Right kidney (tissue), 9 donors: ENCODE data around the gene OR8B8.
"Not testable (repeated sequence)": the region's sequence is repeated elsewhere in the genome, so short reads cannot be mapped to it uniquely, and the experiment has no call there.

Experiments
- DNase-seq: peaks from one replicate; pipeline ENCODE4 v3.0.0-alpha.2; 2016
- long read RNA-seq, 8 donors: transcript quantifications; one replicate each; lab custom pipeline, GENCODE V29; 2026

Gene OR8B8, protein sequence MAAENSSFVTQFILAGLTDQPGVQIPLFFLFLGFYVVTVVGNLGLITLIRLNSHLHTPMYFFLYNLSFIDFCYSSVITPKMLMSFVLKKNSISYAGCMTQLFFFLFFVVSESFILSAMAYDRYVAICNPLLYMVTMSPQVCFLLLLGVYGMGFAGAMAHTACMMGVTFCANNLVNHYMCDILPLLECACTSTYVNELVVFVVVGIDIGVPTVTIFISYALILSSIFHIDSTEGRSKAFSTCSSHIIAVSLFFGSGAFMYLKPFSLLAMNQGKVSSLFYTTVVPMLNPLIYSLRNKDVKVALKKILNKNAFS
- long read RNA-seq, donor 1, result 0 reads
- long read RNA-seq, donor 2, result 0 reads
- long read RNA-seq, donor 3, result 0 reads
- long read RNA-seq, donor 4, result 0 reads
- long read RNA-seq, donor 5, result 0 reads
- long read RNA-seq, donor 6, result 0 reads
- long read RNA-seq, donor 7, result 0 reads
- long read RNA-seq, donor 8, result 0 reads

GRCh38 chr11:124445646-124446150 is at the start of gene OR8B8:
TSS of gene OR8B8 (minus strand) at chr11:124445696. CDS start at chr11:124441085, 4,611 bp downstream.
- no peak for DNase-seq

DNA sequence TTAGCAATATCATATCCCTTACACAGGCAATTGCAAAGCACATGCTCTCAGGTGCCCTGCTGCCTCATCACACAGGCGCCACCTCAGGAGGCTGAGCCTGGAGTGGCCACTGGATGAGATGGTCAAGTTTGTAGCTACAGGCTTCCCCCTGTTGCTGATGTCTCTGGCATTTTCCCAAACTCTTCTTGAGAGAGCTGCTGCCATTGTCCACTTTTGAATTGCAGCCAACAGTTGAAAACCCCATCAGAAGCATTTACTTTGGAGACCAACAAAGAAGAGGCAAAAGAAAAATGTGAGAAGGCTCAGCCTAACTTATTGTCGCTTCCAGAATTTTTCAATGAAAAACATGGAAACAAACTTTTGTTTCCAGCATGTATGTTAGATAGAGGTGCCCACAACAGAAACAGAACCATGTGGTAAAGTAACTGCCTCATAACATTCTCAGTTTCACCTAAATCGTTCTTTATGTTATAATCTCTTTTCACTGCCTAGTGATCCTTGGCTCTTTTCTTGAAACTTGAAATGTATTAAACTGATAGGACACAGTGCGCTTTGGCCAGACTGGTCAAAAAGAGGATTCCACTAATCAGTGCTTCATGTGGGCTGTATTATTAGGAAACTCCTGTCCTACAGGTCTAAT is 47.6 kb upstream of the OR8B8 start:
- DNase-seq, result no peak

- DNase-seq, result no peak
Measured at GRCh38 chr11:124483422-124483821, 37.9 kb upstream of the OR8B8 start.

DNA sequence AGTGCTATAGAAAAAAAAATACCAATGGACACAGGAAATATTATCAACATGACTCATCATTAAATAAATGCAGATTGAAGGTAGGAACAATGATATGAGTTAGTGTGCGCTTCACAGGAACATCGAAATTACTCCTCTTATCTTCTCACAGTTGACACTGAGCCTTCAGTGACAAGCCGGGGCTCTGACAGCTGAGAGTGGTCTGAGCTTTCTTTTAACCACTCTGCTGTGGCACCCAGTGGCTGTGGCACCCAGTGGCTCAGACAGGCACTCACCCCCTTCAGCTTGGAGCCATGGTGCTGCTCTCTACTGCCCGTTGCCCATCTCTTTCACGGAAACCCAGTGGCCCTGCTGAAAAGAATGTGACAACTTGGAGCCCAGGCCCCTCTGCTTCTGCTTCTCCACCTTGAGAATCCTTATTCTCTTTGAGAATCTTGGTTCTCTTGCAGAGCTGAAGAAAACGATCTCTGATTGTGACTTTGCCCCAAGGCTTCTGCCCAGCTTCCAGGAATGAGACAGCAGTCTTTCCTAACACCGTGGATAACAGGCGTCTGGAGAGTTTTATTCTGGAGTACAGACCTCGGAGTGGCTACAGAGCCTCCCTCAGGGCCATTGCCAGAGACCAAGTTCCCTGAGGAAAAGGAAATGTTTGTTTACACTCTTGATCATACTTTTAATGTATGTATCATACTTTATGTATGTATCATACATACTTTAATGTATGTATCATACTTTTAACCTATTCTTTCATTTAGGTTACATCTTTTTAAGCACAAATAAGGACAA is 37.1 kb upstream of the OR8B8 start:
- no peak for DNase-seq

- peak; percentile 16 for DNase-seq
Measured at GRCh38 chr11:124481365-124482323, 36.1 kb upstream of the OR8B8 start.

GRCh38 chr11:124479561-124479960 is 34.1 kb upstream of the OR8B8 start:
- no peak for DNase-seq

GRCh38 chr11:124475265-124475664 is 29.8 kb upstream of the OR8B8 start:
- no peak for DNase-seq

DNA sequence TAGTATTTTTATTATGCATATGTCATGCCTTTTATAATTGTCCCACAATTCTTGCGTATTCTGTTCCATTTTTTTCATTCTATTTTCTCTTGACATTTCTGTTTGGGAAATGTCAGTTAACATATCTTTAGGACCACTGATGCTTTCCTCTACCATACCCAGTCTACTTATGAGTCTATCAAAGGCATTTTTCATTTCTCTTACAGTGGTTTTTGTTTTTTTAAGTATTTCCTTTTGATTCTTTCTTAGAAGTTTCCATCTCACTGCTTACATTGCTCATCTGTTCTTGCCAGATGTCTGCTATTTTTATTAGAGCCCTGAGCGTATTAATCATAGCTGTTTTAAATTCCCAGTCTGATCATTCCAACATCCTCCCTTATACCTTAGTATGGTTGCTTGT is 29.3 kb upstream of the OR8B8 start:
- DNase-seq, result no peak

- no peak for DNase-seq
Measured at GRCh38 chr11:124474079-124474478, 28.6 kb upstream of the OR8B8 start.

DNA sequence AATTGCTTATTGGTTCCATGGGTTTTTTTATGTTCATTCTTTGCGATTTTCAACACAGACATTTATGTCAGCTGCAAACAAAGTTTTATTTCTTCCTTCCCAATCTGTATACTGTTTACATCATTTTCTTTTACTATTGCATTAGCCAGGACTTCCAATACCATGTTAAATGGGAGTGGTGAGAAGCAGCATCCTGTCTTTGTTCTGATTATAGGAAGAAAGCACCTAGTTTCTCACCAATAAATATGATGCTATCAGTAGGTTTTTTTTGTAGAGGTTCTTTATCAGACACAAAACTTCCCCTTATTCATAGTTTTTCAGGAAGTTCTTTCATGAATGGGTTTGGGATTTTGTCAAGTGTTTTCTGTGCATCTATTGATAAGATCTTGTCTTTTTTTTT is 28.0 kb upstream of the OR8B8 start:
- no peak for DNase-seq

GRCh38 chr11:124470561-124471227 is 25.2 kb upstream of the OR8B8 start:
- no peak for DNase-seq

DNA sequence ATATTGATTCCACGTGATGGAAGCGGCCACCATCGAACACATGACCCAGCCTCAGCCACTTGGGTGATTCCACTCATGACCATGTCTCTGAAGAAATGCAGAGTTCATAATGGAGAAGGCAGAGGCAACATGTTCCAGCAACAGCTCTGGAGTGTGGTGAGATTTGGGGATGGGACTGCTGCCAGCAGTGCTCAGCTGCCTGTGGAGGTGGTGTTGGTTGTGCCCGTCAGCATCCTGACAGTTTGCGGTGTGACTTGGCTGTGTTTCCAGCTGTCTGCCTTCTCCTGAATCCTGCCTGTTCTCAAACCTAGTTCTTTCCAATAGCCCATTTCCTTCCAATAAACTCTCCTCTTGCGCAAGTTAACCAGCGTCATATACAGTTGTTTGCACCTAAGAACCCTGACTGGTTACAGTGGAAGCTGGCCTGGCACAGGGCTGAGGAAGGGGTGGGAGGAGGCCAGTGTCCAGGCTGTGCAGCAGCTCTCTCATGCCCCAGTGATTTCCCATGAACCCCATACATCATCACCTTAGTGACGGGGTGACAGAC is 22.0 kb upstream of the OR8B8 start:
- DNase-seq, result no peak

DNA sequence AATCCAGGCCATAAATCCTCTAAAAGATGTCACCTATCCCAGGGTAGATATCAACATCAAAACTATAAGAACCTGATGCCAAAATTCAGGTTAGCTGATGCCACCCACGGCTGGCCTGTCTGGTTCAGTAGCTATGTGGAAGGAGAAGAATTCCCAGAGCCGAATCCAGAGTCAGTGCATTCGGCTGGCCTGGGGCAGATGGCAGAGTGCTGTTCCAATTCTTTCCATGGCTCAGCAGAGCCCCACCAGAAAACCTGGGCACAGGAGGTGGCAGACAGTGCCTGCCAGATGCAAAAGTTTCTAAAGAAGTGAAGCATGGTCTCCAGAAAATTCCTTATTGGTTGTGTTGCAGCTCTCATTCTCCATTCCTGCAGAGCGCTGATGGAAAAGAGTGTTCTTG is 19.9 kb upstream of the OR8B8 start:
- no peak for DNase-seq

DNA sequence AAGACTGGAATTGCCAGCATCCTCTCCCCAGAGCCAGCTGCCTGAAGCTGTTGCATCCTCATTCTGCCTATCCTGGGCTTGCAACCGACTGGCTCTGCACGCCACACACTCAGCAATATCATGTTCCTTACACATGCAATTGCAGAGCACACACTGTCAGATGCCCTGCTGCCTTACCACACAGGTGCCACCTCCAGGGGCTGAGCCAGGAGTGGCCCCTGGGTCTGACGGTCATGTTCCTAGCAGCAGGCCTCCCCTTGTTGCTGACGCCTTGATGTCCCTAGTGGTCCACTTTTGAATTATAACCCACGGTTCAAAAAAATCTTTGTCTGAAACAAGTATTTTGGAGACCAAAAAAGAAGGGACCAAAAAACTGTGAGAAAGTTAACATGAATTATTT is 18.5 kb upstream of the OR8B8 start:
- no peak for DNase-seq

DNA sequence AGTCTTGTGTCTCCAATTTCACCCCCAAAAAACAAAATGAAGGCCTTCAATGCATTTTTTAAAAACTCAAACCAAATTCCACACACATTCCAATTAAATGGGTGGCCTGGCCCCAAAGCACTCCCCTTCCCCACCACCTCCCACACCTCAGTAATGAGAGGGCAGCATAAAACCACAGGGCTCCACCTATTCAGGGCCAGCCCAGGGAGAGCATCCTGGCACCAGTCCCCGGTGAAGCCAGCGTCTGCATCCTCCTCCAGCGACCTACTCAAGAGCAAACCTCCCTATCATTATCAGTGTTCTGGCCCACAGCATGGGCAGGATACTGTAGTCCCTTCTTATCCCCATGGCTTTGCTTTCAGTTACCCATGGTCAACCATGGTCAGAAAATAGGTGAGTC is 17.8 kb upstream of the OR8B8 start:
- no peak for DNase-seq

- DNase-seq, result no peak
Measured at GRCh38 chr11:124460459-124460858, 15.0 kb upstream of the OR8B8 start.

DNA sequence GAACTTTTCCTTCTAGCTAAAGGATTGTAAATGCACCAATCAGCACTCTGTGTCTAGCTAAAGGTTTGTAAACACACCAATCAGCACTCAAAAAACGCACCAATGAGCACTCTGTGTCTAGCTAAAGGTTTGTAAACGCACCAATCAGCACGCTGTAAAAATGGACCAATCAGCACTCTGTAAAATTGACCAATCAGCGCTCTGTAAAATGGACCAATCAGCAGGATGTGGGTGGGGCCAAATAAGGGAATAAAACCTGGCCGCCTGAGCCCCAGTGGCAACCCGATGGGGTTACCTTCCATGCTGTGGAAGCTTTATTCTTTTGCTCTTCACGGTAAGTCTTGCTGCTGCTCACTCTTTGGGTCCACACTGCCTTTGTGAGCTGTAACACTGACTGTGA is 13.9 kb upstream of the OR8B8 start:
- not testable (repeated sequence) for DNase-seq

- DNase-seq, result no peak
Measured at GRCh38 chr11:124454552-124454951, 9.1 kb upstream of the OR8B8 start.

DNA sequence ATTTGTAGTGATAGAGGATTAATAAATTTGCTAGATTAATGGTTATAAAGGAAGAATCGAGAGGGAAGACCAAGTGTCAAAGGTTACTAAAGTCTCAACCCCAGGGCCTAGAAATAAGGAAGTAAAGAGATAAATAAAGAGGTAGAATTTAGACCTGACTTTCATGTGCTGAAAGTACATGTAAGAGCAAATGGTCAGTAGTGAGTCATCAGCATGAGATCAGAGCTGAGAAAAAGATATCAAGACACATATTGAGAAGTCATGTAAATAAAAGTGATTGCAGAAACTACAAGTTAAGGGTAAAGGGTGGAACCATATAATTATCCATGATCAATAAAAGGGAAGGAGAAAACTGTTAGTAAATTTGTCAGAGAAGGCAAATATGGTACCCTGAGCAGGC is 1.4 kb upstream of the OR8B8 start:
- no peak for DNase-seq

DNA sequence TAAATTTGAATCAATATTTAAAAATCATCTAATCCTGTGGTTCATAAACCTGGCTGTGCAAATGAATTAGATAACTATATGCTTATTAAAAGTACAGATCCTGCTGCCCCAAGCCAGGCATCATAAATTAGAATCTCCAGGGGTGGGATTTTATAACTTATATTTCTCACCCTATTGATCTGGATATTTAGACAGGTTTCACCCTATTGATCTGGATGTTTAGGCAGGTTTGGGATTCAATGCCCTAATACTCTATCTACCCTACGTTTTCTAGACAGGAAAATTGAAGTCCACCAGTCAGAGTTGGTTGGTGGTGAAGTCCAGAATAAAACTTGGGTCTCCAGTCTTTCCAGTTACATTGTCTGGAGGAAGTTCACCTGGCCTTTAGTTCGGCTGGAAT is 2.6 kb downstream of the OR8B8 start:
- no peak for DNase-seq

DNA sequence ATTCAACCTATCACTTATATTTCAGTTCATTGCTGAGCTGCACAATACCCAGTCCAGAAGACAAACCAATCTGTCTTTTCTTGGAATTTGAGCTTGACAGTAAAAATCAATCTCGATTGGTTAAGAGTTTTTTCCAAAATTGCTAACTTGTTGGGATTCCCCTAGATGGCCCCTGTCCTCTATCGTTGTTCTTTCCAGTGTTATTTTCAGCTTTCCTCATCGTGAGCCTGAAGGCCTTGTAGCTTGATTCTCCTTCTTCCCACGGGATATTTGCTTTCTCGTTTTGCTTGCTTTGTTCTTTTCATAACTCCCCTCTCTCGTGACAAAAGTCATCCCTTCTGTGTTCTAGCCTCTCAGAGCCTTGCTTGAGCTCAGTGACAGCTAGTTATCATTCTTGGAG is 3.1 kb downstream of the OR8B8 start:
- no peak for DNase-seq
